GM12801 (cell line): Measurements from ENCODE around the gene TAS1R1.

Experiments used
- TF ChIP-seq, protein P1 (sequence below): IDR thresholded peaks from one replicate; pipeline ENCODE4 v1.5.1; 2011; ENCODE audit warnings: control low read depth; ENCODE audit not compliant: insufficient read length; ENCODE audit errors: extremely low read depth

The TAS1R1 gene

DNA sequence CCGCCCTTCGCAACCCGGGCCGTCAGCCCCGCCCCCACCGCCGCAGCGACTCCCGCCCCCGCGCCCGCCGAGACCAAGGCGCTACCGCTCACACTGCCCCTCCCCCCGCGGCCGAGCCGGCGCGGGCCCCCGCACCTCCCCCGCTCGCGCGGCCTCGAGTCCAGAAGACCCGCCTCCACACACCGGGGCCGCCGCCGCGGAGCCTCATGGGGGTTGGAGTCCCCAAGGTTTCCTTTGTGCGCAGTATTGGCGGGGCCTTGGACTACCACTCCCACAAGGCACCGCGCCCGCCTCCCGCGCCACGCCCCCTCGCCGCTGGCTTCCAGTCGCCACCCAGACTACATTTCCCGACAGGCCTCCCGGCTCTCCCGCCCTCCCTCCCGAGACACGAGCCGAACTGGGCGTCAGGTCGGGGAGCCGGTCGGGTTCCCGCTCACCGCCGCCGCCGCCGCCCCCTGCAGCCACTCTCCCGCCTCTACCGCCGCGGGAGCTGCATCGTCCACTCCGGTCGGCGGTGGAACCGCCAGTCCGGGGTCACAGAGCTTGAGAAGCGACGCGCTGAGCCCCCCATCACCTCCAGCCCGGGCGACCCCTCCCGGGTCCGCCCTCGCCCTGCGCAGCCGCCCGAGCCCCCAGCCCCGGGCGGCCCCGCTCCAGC, 58.4 kb downstream of the TAS1R1 start, which contains the start of gene PHF13:
TSS of gene PHF13 (plus strand) at position 371 of the 658 bp plus-strand sequence. CDS start 336 bp downstream, outside the sequence.
- TF ChIP-seq, protein P1, sequence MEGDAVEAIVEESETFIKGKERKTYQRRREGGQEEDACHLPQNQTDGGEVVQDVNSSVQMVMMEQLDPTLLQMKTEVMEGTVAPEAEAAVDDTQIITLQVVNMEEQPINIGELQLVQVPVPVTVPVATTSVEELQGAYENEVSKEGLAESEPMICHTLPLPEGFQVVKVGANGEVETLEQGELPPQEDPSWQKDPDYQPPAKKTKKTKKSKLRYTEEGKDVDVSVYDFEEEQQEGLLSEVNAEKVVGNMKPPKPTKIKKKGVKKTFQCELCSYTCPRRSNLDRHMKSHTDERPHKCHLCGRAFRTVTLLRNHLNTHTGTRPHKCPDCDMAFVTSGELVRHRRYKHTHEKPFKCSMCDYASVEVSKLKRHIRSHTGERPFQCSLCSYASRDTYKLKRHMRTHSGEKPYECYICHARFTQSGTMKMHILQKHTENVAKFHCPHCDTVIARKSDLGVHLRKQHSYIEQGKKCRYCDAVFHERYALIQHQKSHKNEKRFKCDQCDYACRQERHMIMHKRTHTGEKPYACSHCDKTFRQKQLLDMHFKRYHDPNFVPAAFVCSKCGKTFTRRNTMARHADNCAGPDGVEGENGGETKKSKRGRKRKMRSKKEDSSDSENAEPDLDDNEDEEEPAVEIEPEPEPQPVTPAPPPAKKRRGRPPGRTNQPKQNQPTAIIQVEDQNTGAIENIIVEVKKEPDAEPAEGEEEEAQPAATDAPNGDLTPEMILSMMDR, result no peak

DNA sequence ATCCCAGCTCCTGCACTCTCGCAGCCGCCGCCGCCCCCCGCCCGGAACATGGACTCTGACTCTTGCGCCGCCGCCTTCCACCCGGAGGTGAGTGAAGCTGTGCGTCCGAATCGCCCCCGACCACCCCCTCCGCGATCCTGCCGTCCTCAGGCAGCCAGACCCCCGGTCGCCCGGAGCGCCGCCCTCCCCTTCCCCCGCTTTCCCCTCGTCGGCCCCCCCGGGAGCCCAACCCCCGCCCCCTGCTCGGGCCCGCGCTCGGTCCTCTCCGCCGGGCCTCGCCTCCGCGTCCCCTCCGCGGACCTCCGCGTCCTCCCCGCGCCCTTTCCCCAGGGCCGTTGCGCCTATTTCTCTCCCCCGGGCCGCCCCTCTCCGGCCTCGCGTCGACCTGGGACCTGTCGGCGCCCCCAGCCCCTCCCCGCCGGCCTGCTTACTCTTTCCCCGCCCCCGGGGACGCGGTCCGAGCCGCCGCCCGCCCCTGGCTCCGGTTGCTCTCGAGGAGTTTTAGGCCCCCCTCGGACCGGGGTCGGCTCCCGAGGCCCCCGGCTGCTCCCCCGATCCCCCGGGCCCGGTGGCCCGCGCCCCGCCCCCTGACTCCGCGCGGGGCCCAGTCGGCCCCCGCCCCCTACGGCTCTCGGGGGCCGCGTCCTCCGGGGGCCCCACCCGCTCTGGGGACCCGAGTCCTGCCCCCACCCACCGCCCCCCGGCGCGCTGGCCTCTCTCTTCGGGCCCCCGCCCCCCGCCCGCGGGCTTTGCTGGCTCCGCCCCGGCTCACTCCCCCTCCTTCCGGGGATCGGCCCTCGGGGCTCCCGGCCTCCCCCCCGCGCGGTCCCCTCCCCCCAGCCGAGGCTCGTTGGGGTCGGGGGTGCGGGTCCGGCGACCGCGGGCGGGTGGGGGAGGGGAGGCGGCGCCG, 59.2 kb downstream of the TAS1R1 start:
- TF ChIP-seq, protein P1, result no peak

DNA sequence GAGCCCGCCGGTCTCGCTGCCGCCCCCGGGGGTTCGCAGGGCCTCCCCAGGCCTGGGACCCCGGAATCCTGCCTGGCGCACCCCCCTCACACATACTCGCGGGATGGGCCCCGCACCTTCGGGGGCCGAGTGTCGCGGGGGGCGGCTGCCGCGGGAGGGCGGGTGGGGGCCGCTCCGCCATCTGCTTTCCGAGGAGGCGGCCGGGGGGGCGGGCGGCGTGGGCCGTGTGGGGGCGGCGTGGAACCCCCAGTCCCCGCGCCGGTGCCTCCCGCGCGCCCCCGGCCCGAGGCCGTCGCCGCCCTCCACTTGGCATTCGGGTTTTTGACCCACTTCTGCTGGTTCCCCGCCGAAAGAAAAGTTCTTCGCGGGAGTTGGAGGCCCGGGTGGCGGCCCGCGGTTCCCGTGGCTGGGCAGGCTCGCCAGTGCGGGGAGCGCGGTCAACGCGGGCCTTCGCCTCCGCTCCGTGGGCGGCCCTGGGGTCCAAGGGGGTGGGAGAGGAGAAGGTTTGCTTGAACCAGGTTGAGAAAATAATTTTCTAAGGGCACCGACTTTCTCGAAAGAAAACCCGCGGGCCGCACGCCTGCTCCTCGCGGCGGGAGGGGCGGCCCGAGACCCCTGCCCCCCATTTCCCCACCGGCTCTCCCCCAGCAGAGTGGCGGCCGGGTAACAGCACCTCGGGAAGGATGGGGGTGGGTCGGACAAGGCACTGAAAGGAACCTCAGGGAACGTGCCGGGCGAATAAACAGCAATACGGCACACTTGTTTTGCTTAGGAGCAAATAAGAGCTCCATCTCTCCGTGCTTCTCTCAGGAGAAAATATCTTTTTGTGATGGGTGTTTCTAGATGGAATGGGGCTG, 60.0 kb downstream of the TAS1R1 start:
- TF ChIP-seq, protein P1, result no peak

DNA sequence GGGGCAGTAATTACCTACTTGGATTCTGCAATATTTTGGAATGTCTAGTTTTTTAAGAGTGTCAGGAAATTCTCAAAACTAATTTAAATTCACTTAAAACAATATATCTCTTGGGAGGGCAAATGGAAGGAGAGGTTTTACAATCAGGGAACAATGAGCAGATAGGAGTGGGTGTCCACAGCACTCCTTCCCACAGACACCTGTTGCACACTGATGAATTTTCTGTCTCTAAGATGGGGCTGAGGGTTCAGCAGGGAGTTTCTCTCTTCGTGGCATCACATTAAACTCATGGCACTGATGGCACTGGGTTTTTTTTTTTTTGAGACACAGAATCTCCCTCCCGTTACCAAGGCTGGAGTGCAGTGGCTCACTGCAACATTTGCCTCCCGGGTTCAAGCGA, 63.9 kb downstream of the TAS1R1 start:
- TF ChIP-seq, protein P1, result no peak

DNA sequence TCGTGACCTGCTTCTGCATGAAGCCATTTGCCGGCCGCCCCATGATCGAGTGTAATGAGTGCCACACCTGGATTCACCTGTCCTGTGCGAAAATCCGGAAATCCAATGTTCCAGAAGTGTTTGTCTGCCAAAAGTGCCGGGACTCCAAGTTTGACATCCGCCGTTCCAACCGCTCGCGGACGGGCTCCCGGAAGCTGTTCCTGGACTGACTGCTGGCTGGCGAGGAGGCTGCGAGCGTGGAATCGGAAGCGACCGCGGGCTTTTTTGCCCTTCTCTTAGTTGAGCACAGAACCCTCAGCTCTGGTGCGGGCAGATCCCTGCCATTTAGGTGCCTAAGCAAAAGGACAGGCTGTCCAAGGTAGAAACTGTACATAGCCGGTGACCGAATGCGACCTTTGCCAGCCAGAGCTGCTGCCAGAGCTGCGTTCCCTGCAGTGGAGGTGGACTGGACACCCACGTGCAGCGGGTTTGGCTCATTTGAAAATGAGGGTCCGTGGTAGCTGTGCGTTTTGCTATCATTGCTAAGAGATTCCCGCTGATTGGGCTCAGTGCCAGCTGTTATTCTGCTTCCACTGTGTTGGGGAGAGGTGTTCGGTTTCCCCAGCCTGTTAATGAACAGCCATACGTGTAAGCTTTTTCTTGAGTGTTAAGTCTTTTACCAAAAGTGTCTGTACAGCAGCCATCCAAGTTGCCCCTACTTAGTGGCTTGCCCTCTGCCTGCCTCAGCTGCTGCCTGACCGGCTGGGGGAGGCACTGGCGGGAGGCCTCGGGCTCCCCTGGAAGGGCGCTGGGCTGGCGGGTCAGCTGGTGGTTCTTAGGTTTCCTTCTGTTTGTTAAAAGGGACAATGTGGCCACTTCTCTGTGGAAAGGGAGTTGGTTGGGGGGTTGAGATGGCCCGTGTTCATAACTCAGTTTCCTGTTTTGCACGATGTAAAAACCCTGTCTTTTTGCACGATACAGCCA, 66.6 kb downstream of the TAS1R1 start:
- TF ChIP-seq, protein P1, result no peak

DNA sequence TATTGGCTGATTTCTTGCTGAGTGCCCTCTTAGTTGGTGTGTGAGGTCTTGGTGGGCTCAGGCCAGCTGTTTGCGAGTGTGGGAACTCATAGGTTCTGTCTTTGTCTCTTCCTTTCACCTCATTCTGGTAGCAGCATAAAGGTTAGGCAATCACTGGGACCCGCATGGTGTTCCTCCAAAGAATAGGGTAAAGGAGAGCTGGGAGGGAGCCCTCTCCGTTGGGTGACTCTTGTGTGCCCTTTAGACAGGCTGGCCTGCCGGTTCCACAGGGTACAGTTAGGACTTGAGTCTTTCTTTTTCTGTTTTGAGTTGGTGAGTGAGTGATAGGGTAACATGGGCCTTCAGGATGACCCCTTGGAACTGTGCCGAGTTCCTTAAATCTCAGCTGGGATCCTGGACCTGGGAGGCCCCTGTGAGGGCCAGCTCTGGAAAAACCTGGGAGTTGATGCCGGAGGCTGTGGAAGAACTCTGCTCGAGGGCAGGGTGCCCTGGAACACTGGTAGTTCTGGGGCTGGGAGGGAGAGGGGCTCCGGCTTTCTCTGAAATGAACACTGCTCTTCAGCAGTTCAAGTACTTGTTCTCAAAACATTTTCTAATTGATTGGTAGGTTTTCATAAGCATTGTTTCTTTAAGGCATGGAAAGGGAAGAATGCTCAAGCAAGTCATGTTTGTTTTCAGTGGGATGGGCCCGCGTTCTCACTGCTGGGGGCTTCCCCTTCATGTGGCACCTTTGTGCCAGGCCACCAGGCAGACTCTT, 67.5 kb downstream of the TAS1R1 start:
- TF ChIP-seq, protein P1, result no peak
